ENCODE results near the gene PAWR. TPM values are rescaled to one million over a fixed set of nuclear protein-coding genes. Genes with fewer than 3 reads are reported as not detected.
A peak's percentile ranks its signal among the peaks of the same experiment; 100 is the strongest.

The PAWR gene
- total and polyA plus RNA-seq, 2 of the 13 experiments (the other 11 are each of a cell fraction or from before 2014, with no cell fraction given), result 29.1 to 36.1 TPM

DNA sequence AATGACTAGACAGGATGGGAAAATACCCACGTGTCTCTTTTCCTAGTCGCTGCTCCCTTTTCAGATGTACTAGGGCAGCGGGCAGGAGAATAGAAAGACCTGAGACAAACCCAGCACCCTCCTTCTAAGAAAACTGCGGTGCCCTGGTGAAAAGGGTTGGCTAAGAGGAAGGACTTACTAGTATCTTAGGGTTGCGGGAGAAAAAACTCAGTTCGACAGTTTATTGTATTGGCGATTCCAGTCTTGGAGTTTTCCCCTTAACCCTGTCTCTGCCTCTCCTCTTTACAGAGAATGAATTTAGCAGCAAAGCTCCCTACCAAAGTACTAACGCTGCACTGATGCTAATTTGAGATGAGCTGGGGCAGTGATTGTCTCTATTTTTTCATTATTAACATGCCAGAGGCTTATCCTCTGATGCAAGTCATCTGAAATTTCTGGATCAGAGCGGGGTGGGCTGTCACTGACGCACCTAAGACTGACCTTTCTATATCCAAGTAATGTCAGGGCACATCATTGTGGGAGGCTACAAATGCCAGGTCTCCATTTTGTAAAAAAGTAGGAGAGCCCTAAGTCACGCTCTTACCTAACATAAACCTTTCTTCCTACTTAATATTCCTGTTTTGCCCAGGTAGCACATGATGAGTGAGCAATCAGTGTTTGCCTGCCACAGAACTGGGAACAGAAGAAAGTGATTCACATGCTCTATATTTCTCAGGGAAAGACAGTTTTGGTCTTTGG is 916 bp upstream of the PAWR start (continued):
- TF ChIP-seq, protein P1, sequence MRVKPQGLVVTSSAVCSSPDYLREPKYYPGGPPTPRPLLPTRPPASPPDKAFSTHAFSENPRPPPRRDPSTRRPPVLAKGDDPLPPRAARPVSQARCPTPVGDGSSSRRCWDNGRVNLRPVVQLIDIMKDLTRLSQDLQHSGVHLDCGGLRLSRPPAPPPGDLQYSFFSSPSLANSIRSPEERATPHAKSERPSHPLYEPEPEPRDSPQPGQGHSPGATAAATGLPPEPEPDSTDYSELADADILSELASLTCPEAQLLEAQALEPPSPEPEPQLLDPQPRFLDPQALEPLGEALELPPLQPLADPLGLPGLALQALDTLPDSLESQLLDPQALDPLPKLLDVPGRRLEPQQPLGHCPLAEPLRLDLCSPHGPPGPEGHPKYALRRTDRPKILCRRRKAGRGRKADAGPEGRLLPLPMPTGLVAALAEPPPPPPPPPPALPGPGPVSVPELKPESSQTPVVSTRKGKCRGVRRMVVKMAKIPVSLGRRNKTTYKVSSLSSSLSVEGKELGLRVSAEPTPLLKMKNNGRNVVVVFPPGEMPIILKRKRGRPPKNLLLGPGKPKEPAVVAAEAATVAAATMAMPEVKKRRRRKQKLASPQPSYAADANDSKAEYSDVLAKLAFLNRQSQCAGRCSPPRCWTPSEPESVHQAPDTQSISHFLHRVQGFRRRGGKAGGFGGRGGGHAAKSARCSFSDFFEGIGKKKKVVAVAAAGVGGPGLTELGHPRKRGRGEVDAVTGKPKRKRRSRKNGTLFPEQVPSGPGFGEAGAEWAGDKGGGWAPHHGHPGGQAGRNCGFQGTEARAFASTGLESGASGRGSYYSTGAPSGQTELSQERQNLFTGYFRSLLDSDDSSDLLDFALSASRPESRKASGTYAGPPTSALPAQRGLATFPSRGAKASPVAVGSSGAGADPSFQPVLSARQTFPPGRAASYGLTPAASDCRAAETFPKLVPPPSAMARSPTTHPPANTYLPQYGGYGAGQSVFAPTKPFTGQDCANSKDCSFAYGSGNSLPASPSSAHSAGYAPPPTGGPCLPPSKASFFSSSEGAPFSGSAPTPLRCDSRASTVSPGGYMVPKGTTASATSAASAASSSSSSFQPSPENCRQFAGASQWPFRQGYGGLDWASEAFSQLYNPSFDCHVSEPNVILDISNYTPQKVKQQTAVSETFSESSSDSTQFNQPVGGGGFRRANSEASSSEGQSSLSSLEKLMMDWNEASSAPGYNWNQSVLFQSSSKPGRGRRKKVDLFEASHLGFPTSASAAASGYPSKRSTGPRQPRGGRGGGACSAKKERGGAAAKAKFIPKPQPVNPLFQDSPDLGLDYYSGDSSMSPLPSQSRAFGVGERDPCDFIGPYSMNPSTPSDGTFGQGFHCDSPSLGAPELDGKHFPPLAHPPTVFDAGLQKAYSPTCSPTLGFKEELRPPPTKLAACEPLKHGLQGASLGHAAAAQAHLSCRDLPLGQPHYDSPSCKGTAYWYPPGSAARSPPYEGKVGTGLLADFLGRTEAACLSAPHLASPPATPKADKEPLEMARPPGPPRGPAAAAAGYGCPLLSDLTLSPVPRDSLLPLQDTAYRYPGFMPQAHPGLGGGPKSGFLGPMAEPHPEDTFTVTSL (CRISPR knock-in tag; IDR thresholded peaks at IDR 0.05; ENCODE audit: borderline replicate concordance), result peak; percentile 9; the same call in 1 of the 2 replicates
- TF ChIP-seq NKX3-1 (CRISPR knock-in tag; IDR thresholded peaks at IDR 0.05) (0 out of 2 replicates have a peak, but pooled peaks have one; percentile 28), YEATS2 (CRISPR knock-in tag; IDR thresholded peaks at IDR 0.05; ENCODE audit: borderline replicate concordance) (0 out of 2 replicates have a peak, but pooled peaks have one; percentile 12), POLR2A (IDR thresholded peaks at IDR 0.05; ENCODE audit: insufficient read depth in 1 of 2, low read depth in 2 of 2, low read length in 2 of 2) (peak in 1 of 2 experiments; percentile 14; a peak in 2 of 4 replicates), ZNF350 (CRISPR knock-in tag; IDR thresholded peaks at IDR 0.05; ENCODE audit: borderline replicate concordance, low read depth) (no peak; the same call in 1 of the 2 replicates), ZNF562 (CRISPR knock-in tag; IDR thresholded peaks at IDR 0.05; ENCODE audit: borderline replicate concordance) (no peak), HDAC1 (CRISPR knock-in tag; IDR thresholded peaks at IDR 0.05) (peak; percentile 39; the same call in 1 of the 2 replicates), HMGA1 (CRISPR knock-in tag; conservative IDR thresholded peaks at IDR 0.05) (no peak)
- TF ChIP-seq, protein P2, sequence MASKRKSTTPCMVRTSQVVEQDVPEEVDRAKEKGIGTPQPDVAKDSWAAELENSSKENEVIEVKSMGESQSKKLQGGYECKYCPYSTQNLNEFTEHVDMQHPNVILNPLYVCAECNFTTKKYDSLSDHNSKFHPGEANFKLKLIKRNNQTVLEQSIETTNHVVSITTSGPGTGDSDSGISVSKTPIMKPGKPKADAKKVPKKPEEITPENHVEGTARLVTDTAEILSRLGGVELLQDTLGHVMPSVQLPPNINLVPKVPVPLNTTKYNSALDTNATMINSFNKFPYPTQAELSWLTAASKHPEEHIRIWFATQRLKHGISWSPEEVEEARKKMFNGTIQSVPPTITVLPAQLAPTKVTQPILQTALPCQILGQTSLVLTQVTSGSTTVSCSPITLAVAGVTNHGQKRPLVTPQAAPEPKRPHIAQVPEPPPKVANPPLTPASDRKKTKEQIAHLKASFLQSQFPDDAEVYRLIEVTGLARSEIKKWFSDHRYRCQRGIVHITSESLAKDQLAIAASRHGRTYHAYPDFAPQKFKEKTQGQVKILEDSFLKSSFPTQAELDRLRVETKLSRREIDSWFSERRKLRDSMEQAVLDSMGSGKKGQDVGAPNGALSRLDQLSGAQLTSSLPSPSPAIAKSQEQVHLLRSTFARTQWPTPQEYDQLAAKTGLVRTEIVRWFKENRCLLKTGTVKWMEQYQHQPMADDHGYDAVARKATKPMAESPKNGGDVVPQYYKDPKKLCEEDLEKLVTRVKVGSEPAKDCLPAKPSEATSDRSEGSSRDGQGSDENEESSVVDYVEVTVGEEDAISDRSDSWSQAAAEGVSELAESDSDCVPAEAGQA (IDR thresholded peaks at IDR 0.05; ENCODE audit: low read depth), result no peak
- TF ChIP-seq, protein P2 (CRISPR knock-in tag; IDR thresholded peaks at IDR 0.05; ENCODE audit: borderline replicate concordance), result no peak
- TF ChIP-seq, protein P3, sequence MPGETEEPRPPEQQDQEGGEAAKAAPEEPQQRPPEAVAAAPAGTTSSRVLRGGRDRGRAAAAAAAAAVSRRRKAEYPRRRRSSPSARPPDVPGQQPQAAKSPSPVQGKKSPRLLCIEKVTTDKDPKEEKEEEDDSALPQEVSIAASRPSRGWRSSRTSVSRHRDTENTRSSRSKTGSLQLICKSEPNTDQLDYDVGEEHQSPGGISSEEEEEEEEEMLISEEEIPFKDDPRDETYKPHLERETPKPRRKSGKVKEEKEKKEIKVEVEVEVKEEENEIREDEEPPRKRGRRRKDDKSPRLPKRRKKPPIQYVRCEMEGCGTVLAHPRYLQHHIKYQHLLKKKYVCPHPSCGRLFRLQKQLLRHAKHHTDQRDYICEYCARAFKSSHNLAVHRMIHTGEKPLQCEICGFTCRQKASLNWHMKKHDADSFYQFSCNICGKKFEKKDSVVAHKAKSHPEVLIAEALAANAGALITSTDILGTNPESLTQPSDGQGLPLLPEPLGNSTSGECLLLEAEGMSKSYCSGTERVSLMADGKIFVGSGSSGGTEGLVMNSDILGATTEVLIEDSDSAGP (CRISPR knock-in tag; IDR thresholded peaks at IDR 0.05; ENCODE audit: borderline replicate concordance), result no peak
- TF ChIP-seq, protein P4, sequence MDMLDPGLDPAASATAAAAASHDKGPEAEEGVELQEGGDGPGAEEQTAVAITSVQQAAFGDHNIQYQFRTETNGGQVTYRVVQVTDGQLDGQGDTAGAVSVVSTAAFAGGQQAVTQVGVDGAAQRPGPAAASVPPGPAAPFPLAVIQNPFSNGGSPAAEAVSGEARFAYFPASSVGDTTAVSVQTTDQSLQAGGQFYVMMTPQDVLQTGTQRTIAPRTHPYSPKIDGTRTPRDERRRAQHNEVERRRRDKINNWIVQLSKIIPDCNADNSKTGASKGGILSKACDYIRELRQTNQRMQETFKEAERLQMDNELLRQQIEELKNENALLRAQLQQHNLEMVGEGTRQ (IDR thresholded peaks at IDR 0.05; ENCODE audit: low read depth, low read length), result 0 out of 2 replicates have a peak, but pooled peaks have one; percentile 5
- TF ChIP-seq, protein P4 (CRISPR knock-in tag; IDR thresholded peaks at IDR 0.05; ENCODE audit: borderline replicate concordance), result no peak
